Esophagus muscularis mucosa (tissue), 3 donors: Measurements from ENCODE around the gene HSDL2.
"Not testable (repeated sequence)": the region's sequence is repeated elsewhere in the genome, so short reads cannot be mapped to it uniquely, and the experiment has no call there.

Experiments
- POLR2AphosphoS5 ChIP-seq, 2 donors: sonication (generic); formaldehyde crosslinking; IDR thresholded peaks; one replicate each; pipeline ENCODE4 v1.6.1; 2017; ENCODE audit warnings: antibody characterized with exemption in 2 of 2
- TF ChIP-seq, protein P1 (sequence below), 3 experiments: fragments of 200-600 bp in 2 of 3; fragments of 450-650 bp in 1 of 3; sonication (generic) in 2 of 3; IDR thresholded peaks; one replicate each; pipeline ENCODE4 v1.5.1; 2017 to 2019; ENCODE audit warnings: antibody characterized with exemption in 3 of 3, mild to moderate bottlenecking in 2 of 3, moderate library complexity in 1 of 3

DNA sequence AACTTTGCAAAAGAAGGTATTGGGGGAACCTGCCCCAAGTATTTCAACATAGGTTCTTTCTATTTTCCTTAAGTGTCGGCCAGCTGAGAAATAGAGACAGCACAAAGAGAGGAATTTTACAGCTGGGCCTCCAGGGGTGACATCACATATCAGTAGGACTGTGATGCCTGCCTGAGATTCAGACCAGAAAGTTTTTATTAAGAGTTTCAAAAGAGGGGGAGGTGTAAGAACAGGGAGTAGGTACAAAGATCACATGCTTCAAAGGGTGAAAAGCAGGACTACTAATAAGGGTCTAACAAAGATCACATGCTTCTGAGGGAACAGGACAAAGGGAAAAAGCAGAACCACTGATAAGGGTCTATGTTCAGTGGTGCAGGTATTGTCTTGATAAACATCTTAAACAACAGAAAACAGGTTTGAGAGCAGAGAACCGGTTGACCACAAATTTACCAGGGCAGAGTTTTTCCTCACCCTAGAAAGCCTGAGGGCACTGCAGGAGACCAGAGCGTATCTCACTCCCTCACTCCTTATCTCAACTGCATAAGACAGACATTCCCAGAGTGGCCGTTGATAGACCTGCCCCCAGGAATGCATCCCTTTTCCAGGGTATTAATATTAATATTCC is 12.1 kb downstream of the HSDL2 start:
- TF ChIP-seq, protein P1, sequence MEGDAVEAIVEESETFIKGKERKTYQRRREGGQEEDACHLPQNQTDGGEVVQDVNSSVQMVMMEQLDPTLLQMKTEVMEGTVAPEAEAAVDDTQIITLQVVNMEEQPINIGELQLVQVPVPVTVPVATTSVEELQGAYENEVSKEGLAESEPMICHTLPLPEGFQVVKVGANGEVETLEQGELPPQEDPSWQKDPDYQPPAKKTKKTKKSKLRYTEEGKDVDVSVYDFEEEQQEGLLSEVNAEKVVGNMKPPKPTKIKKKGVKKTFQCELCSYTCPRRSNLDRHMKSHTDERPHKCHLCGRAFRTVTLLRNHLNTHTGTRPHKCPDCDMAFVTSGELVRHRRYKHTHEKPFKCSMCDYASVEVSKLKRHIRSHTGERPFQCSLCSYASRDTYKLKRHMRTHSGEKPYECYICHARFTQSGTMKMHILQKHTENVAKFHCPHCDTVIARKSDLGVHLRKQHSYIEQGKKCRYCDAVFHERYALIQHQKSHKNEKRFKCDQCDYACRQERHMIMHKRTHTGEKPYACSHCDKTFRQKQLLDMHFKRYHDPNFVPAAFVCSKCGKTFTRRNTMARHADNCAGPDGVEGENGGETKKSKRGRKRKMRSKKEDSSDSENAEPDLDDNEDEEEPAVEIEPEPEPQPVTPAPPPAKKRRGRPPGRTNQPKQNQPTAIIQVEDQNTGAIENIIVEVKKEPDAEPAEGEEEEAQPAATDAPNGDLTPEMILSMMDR (IDR thresholded peaks at IDR 0.05): not testable (repeated sequence)
- TF ChIP-seq POLR2AphosphoS5 (IDR thresholded peaks at IDR 0.05): not testable (repeated sequence)
